Astrocyte (in vitro differentiated cells and primary cell): ENCODE results near the gene MTX1.

Experiments used
- CTCF ChIP-seq: IDR thresholded peaks from 2 replicates; pipeline ENCODE4 v1.5.1; 2011; ENCODE audit warnings: low read depth, mild to moderate bottlenecking, inconsistent platforms, low read length, moderate library complexity; ENCODE audit not compliant: insufficient read depth
- EZH2 ChIP-seq: IDR thresholded peaks from 2 replicates; pipeline ENCODE4 v1.6.1; 2012; ENCODE audit warnings: mild to moderate bottlenecking, low read length, inconsistent platforms; ENCODE audit not compliant: insufficient read depth

- TF ChIP-seq CTCF (no peak), EZH2 (no peak)
These were observed 19.0 kb downstream of the MTX1 start for GRCh38 chr1:155227261-155228095.
